Mucosa of stomach (tissue), 1 donor: Measurements from ENCODE around the gene LTB4R.
"Not testable (repeated sequence)": the region's sequence is repeated elsewhere in the genome, so short reads cannot be mapped to it uniquely, and the experiment has no call there.

ENCODE experiments used
- H3K27me3 ChIP-seq: one replicate; pipeline ENCODE4 v1.7.0; 2013; ENCODE audit warnings: mild to moderate bottlenecking, low read length; ENCODE audit not compliant: control insufficient read depth, insufficient read depth
- H3K36me3 ChIP-seq: one replicate; pipeline ENCODE4 v1.7.0; 2013; ENCODE audit warnings: low read length; ENCODE audit not compliant: control insufficient read depth, insufficient read depth
- H3K4me1 ChIP-seq: one replicate; pipeline ENCODE4 v1.7.0; 2013; ENCODE audit warnings: mild to moderate bottlenecking, low read length; ENCODE audit not compliant: control insufficient read depth, insufficient read depth
- H3K4me3 ChIP-seq: one replicate; pipeline ENCODE4 v1.7.0; 2013; ENCODE audit warnings: low read length
- H3K9ac ChIP-seq: one replicate; pipeline ENCODE4 v1.7.0; 2013; ENCODE audit warnings: mild to moderate bottlenecking, low read length, moderate library complexity
- H3K9me3 ChIP-seq: one replicate; pipeline ENCODE4 v1.7.0; 2013; ENCODE audit warnings: mild to moderate bottlenecking, low read length, moderate library complexity; ENCODE audit not compliant: control insufficient read depth
- donor health status: Pancreatic carcinoma.

Gene LTB4R

DNA sequence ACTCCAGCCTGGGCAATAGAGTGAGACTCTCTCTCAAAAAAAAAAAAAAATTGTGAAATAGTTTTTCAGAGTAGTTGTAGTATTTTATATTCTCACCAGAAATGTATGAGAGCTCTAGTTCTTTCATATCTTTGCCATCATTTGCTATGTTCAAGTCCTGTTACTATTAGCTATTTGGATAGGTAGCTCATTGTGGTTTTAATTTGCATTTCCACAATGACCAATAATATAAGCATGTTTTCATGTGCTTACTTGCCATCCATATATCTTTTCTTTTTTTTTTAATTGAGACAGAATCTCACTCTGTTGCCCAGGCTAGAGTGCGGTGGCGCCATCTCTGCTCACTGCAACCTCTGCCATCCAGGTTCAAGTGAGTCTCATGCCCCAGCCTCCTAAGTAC, 36.9 kb downstream of the LTB4R start:
- H3K9me3 ChIP-seq: no peaks in the 10 kb centered on the region
- no peak overlapping the region for H3K9ac ChIP-seq
- H3K36me3 ChIP-seq: no peaks in the 10 kb centered on the region
- no peak overlapping the region for H3K4me3 ChIP-seq
- H3K4me1 ChIP-seq: peaks cover 22% of the 10 kb centered on the region
- H3K27me3 ChIP-seq: no peaks in the 10 kb centered on the region

DNA sequence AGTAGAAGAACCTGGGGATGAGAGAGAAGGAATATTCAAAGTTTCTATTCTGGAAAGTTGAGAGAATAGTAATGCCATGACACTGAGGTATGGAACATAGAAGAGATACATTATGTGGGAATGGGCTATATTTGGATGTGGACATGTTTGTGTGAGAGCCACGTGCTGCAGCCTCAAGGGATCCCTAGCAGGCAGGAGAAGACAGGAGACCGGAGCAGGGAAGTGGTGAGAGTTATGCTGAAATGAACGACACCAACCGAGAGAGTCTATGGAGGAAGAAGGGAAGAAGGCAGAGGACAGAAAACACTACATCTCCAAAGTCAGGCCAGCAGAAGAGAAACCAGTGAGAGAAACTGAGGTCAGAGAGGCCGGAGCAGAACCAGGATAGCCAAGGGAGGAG, 38.4 kb downstream of the LTB4R start:
- Histone ChIP-seq H3K4me1 (peaks cover 30% of the 10 kb centered on the region), H3K27me3 (no peaks in the 10 kb centered on the region), H3K9ac (no peak overlapping the region), H3K4me3 (no peak overlapping the region), H3K36me3 (no peaks in the 10 kb centered on the region), H3K9me3 (no peaks in the 10 kb centered on the region)

DNA sequence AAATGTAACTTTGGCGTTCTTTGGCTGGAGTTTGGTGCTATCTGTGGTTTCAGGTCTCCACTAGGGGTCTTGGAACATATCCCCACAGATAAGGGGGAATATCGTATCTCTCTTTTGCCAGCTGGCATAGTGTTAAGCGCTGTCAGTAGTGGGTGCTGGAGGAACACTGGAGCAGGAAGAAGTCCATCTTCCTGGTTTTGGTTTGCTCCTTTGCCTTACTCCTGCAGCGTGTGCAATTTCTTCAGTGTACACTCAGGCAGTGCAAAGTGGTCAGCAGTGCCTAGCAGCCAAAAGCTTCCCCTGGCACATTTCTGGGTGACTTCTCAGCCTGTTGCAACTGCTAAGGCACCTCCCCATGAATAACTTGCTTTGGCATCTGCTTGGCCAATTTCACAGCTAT, 40.2 kb downstream of the LTB4R start:
- no peak overlapping the region for H3K9ac ChIP-seq
- H3K4me1 ChIP-seq: peaks cover 28% of the 10 kb centered on the region
- no peaks in the 10 kb centered on the region for H3K9me3 ChIP-seq
- no peaks in the 10 kb centered on the region for H3K27me3 ChIP-seq
- H3K36me3 ChIP-seq: no peaks in the 10 kb centered on the region
- no peak overlapping the region for H3K4me3 ChIP-seq

DNA sequence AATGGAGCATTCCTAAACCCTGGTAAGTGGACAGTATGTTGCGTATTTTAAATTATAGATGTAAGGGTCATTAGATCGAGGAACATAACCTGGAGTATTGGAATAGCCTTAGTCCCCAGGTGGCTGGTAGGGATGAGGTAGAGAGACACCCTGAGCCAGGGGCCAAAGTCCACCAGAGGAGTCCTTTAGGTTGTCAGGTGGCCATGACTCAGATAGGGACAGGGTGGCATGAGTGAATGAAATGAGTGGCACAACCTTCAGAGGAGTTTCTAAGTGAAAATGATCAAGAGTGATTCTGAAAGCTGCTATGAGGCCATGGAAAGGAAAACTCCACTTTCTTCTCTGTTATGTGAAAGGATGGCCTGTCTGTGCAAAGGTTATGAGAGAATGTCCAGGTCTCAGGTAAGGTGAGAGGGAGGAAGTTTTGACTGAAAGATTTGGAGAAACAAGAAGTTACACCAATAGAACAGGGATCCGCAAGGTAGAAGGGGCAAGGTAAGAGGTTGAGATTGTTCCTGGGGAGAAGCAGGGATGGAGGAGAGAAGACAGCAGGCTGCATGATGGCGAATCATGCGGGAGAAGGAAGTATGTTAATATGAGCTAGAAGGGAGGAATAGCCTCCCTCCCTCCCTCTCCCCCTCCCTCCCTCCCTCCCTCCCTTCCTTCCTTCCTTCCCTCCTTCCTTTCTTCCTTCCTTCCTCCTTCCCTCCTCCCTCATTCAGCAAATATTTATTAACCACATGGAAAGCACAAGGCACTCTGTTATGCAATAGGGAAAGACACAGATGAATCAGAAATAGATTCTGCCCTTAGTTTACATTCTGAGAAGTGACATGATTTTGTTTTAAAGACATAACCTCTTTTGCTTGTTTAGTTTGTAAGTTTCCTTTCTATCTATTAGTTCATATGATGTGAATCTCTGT, 42.5 kb downstream of the LTB4R start:
- H3K9ac ChIP-seq: no peak overlapping the region
- H3K4me3 ChIP-seq: no peak overlapping the region
- H3K4me1 ChIP-seq: peaks cover 19% of the 10 kb centered on the region
- H3K36me3 ChIP-seq: no peaks in the 10 kb centered on the region
- H3K27me3 ChIP-seq: no peaks in the 10 kb centered on the region
- H3K9me3 ChIP-seq: no peaks in the 10 kb centered on the region

DNA sequence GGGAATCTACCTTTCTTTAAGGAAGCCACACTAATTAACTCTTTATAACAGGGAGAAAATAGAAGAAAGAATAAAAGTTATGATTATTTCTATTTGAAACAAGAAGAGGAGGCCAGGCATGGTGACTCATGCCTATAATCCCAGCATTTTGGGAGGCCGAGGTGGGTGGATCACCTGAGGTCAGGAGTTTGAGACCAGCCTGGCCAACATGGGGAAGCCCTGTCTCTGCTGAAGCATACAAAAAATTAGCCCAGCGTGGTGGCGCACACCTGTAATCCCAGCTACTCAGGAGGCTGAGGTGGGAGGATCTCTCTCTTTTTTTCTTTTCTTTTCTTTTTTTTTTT, 43.2 kb downstream of the LTB4R start:
- H3K27me3 ChIP-seq, H3K9me3 ChIP-seq, H3K9ac ChIP-seq, H3K4me3 ChIP-seq, H3K36me3 ChIP-seq: not testable (repeated sequence)
- peaks cover 19% of the 10 kb centered on the region for H3K4me1 ChIP-seq

DNA sequence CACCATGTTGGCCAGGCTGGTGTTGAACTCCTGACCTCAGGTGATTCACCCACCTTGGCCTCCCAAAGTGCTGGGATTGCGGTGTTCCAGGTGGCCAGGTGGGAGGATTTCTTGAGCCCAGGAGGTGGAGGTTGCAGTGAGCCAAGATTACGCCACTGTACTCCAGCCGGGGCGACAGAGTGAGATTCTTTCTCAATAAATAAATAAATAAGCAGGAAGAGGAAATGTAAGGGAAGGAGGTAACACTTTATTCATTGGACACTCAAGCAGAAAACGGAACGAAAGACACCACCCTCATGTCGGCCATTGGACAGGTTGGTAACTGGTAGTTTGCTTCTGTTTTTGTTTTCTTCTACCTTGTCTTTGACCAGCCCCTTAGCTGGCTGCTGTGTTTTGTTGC, 43.7 kb downstream of the LTB4R start:
- H3K27me3 ChIP-seq: no peaks in the 10 kb centered on the region
- H3K4me1 ChIP-seq: peaks cover 19% of the 10 kb centered on the region
- no peaks in the 10 kb centered on the region for H3K9me3 ChIP-seq
- no peak overlapping the region for H3K4me3 ChIP-seq
- H3K9ac ChIP-seq: no peak overlapping the region
- no peaks in the 10 kb centered on the region for H3K36me3 ChIP-seq

DNA sequence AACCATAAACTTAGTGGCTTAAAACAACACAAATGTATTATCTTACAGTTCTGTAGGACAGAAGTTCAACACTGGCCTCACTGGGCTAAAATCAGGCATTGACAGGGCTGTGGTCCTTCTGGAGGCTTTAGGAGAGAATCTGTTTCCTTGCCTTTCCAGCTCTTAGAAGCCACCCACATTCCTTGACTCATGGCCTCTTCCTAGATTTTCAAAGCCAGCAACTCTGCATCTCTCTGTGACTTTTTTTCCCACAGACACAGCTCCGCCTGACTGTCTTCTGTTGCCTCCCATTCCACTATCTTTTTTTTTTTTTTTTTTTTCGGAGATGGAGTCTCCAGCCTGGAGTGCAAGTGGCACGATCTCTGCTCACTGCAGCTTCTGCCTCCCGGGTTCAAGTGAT, 44.9 kb downstream of the LTB4R start:
- no peaks in the 10 kb centered on the region for H3K36me3 ChIP-seq
- no peaks in the 10 kb centered on the region for H3K9me3 ChIP-seq
- no peaks in the 10 kb centered on the region for H3K27me3 ChIP-seq
- H3K4me3 ChIP-seq: no peak overlapping the region
- H3K4me1 ChIP-seq: peaks cover 19% of the 10 kb centered on the region
- no peak overlapping the region for H3K9ac ChIP-seq

DNA sequence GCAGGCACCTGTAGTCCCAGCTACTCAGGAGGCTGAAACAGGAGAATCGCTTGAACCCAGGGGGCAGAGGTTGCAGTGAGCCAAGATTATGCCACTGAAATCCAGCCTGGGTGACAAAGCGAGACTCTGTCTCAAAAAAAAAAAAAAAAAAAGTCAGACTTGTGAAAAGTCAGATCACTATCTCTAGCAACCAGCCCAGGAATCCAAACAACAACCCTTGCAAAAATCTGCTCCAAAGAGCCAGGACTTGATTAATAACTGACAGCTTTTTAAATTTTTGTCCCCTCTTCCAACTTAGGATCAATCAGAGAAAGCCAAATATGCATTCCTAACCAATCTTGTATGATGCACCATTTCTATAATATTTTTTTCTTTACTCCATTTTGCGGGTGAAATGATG, 49.0 kb downstream of the LTB4R start:
- Histone ChIP-seq H3K9me3 (no peaks in the 10 kb centered on the region), H3K36me3 (no peaks in the 10 kb centered on the region), H3K9ac (no peak overlapping the region), H3K4me3 (no peak overlapping the region), H3K4me1 (no peaks in the 10 kb centered on the region), H3K27me3 (no peaks in the 10 kb centered on the region)

DNA sequence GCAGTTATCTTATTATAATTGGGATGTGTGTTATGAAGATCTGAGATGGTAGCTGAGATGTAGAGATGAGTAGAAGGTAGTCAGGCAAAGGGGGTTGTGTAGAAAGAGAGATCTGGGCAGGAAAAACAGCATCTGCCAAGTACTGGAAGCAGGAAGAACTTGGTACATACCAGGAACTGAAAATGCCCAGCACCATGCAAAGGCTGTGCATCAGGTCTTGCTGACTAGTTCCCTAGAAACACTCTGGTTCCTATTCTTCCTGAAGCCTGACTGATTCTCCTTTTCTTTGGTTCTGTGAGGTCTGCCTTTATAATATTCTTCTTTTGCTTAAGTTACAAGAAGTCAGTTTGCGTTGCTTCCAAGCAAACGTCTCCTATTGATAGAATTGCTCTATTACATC, 50.0 kb downstream of the LTB4R start:
- Histone ChIP-seq H3K4me1 (peaks cover 4% of the 10 kb centered on the region), H3K4me3 (no peak overlapping the region), H3K27me3 (no peaks in the 10 kb centered on the region)

DNA sequence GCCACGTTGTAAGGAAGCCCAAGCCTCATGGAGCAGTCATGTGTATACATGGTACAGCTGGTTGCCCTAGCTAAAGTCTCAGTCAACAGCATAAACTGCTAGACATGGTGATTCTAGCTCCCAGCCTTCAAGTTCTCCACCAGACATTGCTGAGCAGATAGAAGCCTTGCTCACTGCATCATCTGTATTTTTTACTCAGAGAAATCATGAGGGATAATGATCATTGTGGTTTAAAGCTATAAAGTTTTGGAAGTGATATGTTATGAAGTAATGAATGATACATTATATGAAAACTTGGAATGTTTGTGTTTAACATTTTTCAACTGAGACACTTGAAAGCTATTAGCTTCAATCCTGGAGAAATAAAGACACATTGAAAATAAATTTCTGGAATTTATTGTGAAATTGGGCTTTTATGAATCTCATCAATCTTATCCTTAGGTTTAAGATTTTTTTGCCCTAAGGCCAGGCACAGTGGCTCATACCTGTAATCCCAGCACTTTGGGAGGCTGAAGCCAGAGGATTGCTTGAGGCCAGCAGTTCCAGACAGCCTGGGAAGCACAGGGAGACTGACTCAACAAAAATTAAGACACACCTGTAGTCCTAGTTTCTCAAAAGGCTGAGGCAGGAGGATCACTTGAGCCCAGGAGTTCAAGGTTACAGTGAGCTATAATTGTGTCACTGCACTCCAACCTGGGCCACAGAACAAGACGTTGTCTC, 51.1 kb downstream of the LTB4R start:
- peaks cover 3% of the 10 kb centered on the region for H3K27me3 ChIP-seq
- H3K9me3 ChIP-seq: no peaks in the 10 kb centered on the region
- H3K4me1 ChIP-seq: peaks cover 10% of the 10 kb centered on the region
- no peaks in the 10 kb centered on the region for H3K36me3 ChIP-seq
- no peak overlapping the region for H3K9ac ChIP-seq
- H3K4me3 ChIP-seq: no peak overlapping the region

More for the DNA sequence above, 50.0 kb downstream of the LTB4R start:
- no peaks in the 10 kb centered on the region for H3K9me3 ChIP-seq
- no peak overlapping the region for H3K9ac ChIP-seq
- H3K36me3 ChIP-seq: no peaks in the 10 kb centered on the region

DNA sequence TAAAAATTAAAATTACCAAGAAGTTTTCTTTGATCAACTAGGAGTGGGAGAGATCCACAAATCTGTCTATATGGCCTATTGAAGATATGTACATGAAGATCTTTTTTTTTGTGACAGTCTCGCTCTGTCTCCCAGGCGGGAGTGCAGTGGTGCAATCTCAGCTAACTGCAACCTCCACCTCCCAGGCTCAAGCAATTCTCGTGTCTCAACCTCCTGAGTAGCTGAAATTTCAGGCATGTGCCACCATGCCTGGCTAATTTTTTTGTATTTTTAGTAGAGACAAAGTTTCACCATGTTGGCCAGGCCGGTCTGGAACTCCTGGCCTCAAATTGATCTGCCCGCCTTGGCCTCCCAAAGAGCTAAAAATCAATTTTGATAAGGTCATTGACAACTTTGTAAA, 52.1 kb downstream of the LTB4R start:
- H3K4me3 ChIP-seq: no peak overlapping the region
- H3K27me3 ChIP-seq: peaks cover 9% of the 10 kb centered on the region
- peaks cover 14% of the 10 kb centered on the region for H3K4me1 ChIP-seq
- no peak overlapping the region for H3K9ac ChIP-seq
- no peaks in the 10 kb centered on the region for H3K9me3 ChIP-seq
- no peaks in the 10 kb centered on the region for H3K36me3 ChIP-seq

DNA sequence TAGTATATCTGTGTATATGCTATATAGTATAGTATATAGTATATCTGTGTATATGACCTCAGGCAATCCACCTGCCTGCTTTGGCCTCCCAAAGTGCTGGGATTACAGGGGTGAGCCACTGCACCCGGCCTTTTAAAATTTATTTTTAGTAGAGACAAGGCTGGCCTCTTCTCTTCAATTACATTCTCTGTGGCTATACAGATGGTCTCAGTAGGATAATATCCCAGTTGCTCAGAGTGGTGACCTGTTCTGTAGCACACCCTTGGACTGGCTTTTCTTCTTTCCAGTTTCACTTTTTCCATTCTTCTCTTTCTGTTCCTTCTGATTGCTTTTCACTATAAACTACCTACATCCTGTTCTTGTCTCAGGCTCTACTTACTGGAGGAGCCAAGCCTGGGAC, 53.5 kb downstream of the LTB4R start:
- Histone ChIP-seq H3K36me3 (no peaks in the 10 kb centered on the region), H3K9me3 (no peaks in the 10 kb centered on the region), H3K4me3 (no peak overlapping the region)

More for the DNA sequence above, 53.5 kb downstream of the LTB4R start:
- Histone ChIP-seq H3K27me3 (peaks cover 17% of the 10 kb centered on the region), H3K4me1 (peaks cover 18% of the 10 kb centered on the region), H3K9ac (no peak overlapping the region)
